ENCODE measurements around the gene ZNF236.

Gene ZNF236

GRCh38 chr18:76875390-76876325 is 53.3 kb downstream of the ZNF236 start:
- peak; percentile 74 for TF ChIP-seq CTCF (IDR thresholded peaks at IDR 0.05; ENCODE audit: insufficient read depth, missing control alignments)

GRCh38 chr18:76878426-76878825 is 56.1 kb downstream of the ZNF236 start:
- DNase-seq (ENCODE audit: insufficient read length, low spot score) (no peak), FAIRE-seq (no peak)
- no peak for TF ChIP-seq CTCF (IDR thresholded peaks at IDR 0.05; ENCODE audit: insufficient read depth, missing control alignments)

More at GRCh38 chr18:76875390-76876325, 53.3 kb downstream of the ZNF236 start:
- FAIRE-seq (peak; percentile 100), DNase-seq (ENCODE audit: insufficient read length, low spot score) (no peak)

- DNase-seq (ENCODE audit: insufficient read length, low spot score) (no peak), FAIRE-seq (no peak)
- TF ChIP-seq CTCF (IDR thresholded peaks at IDR 0.05; ENCODE audit: insufficient read depth, missing control alignments), result no peak
Measured at GRCh38 chr18:76880026-76880425, 57.7 kb downstream of the ZNF236 start.

GRCh38 chr18:76881744-76882143 is 59.4 kb downstream of the ZNF236 start:
- FAIRE-seq, result no peak
- TF ChIP-seq CTCF (IDR thresholded peaks at IDR 0.05; ENCODE audit: insufficient read depth, missing control alignments), result no peak
- no peak for DNase-seq (ENCODE audit: insufficient read length, low spot score)

- TF ChIP-seq CTCF (IDR thresholded peaks at IDR 0.05; ENCODE audit: insufficient read depth, missing control alignments), result no peak
- FAIRE-seq (peak; percentile 55), DNase-seq (ENCODE audit: insufficient read length, low spot score) (no peak)
Measured at GRCh38 chr18:76882146-76882545, 59.8 kb downstream of the ZNF236 start.

GRCh38 chr18:76885001-76885400 is 62.6 kb downstream of the ZNF236 start:
- DNase-seq (ENCODE audit: insufficient read length, low spot score) (no peak), FAIRE-seq (no peak)
- no peak for TF ChIP-seq CTCF (IDR thresholded peaks at IDR 0.05; ENCODE audit: insufficient read depth, missing control alignments)

GRCh38 chr18:76886112-76886511 is 63.8 kb downstream of the ZNF236 start:
- no peak for TF ChIP-seq CTCF (IDR thresholded peaks at IDR 0.05; ENCODE audit: insufficient read depth, missing control alignments)
- DNase-seq (ENCODE audit: insufficient read length, low spot score), result no peak
- no peak for FAIRE-seq
